GM23338 (cell line): ENCODE data around the gene KCTD10. TPM values are rescaled to one million over a fixed set of nuclear protein-coding genes. Genes with fewer than 3 reads are reported as not detected.

Experiments
- ATAC-seq: fragments of 200-7000 bp; cut with Tn5 transposase; 3 replicates; pipeline ENCODE4 v1.9.1; 2020
- DNase-seq: peaks from one replicate; pipeline ENCODE4 v3.0.0-alpha.2; 2015; ENCODE audit warnings: low spot score
- H2AFZ ChIP-seq: fragments of 200-600 bp; sonication (generic); 2 replicates; pipeline ENCODE4 v1.8.0; 2016; ENCODE audit warnings: antibody characterized with exemption, mild to moderate bottlenecking, moderate library complexity
- H3F3A ChIP-seq: fragments of 200-600 bp; sonication (generic); replicated peaks from 2 replicates; pipeline ENCODE4 v1.8.0; 2017; ENCODE audit warnings: antibody characterized with exemption, mixed run types, low read depth
- H3K27ac ChIP-seq: fragments of 200-600 bp; sonication (generic); 2 replicates; pipeline ENCODE4 v1.6.1; 2016; ENCODE audit warnings: low read depth
- H3K27me3 ChIP-seq: fragments of 200-600 bp; sonication (generic); 2 replicates; pipeline ENCODE4 v1.8.0; 2016; ENCODE audit warnings: mild to moderate bottlenecking, mixed run types, moderate library complexity; ENCODE audit not compliant: insufficient read depth
- H3K36me3 ChIP-seq: fragments of 200-600 bp; sonication (generic); 2 replicates; pipeline ENCODE4 v1.8.0; 2016; ENCODE audit warnings: mild to moderate bottlenecking; ENCODE audit not compliant: insufficient read depth
- H3K4me1 ChIP-seq: fragments of 200-600 bp; sonication (generic); 2 replicates; pipeline ENCODE4 v1.8.0; 2016; ENCODE audit warnings: mild to moderate bottlenecking, moderate library complexity; ENCODE audit not compliant: insufficient read depth
- H3K4me2 ChIP-seq: fragments of 200-600 bp; sonication (generic); 2 replicates; pipeline ENCODE4 v1.7.1; 2017; ENCODE audit warnings: mixed run types
- H3K4me3 ChIP-seq: fragments of 200-600 bp; sonication (generic); 2 replicates; pipeline ENCODE4 v1.6.1; 2016; ENCODE audit warnings: mixed run types
- H3K79me2 ChIP-seq: fragments of 200-600 bp; sonication (generic); replicated peaks from 2 replicates; pipeline ENCODE4 v1.8.0; 2017; ENCODE audit warnings: mild to moderate bottlenecking; ENCODE audit not compliant: insufficient read depth
- H3K9me2 ChIP-seq: fragments of 200-600 bp; sonication (generic); 2 replicates; pipeline ENCODE4 v1.8.0; 2017; ENCODE audit not compliant: insufficient read depth
- H4K20me1 ChIP-seq: fragments of 200-600 bp; sonication (generic); replicated peaks from 2 replicates; pipeline ENCODE4 v1.8.0; 2017; ENCODE audit warnings: mild to moderate bottlenecking; ENCODE audit not compliant: insufficient read depth
- H3K27ac Mint-ChIP-seq: 2 replicates; pipeline ENCODE4 v1.8.0; 2020; ENCODE audit warnings: inconsistent platforms, mild to moderate bottlenecking, moderate library complexity, mixed read lengths
- H3K27me3 Mint-ChIP-seq: 3 replicates; pipeline ENCODE4 v1.8.0; 2022; ENCODE audit warnings: low read depth, mild to moderate bottlenecking, moderate library complexity, mixed read lengths, inconsistent platforms; ENCODE audit not compliant: insufficient read depth, poor library complexity
- H3K36me3 Mint-ChIP-seq: 3 replicates; pipeline ENCODE4 v1.8.0; 2021; ENCODE audit warnings: low read depth, mild to moderate bottlenecking, inconsistent platforms, moderate library complexity, mixed read lengths
- H3K4me1 Mint-ChIP-seq: 3 replicates; pipeline ENCODE4 v1.8.0; 2020; ENCODE audit warnings: mild to moderate bottlenecking, inconsistent platforms, mixed read lengths
- H3K4me3 Mint-ChIP-seq: 3 replicates; pipeline ENCODE4 v1.8.0; 2021; ENCODE audit warnings: moderate library complexity, mild to moderate bottlenecking, inconsistent platforms, mixed read lengths
- H3K9me3 Mint-ChIP-seq: 3 replicates; pipeline ENCODE4 v1.8.0; 2020; ENCODE audit warnings: moderate library complexity, mild to moderate bottlenecking, inconsistent platforms, mixed read lengths
- CREB1 ChIP-seq: fragments of 250-450 bp; sonication (Bioruptor Pico); IDR thresholded peaks from 2 replicates; pipeline ENCODE4 v1.5.0; 2020; ENCODE audit warnings: low read depth, mild to moderate bottlenecking, moderate library complexity
- EZH2phosphoT487 ChIP-seq: fragments of 200-600 bp; sonication (generic); IDR thresholded peaks from one replicate; pipeline ENCODE4 v1.8.1; 2018; ENCODE audit warnings: antibody characterized with exemption; ENCODE audit not compliant: unreplicated experiment
- JUNB ChIP-seq: IDR thresholded peaks from one replicate; pipeline ENCODE4 v1.6.1; 2016; ENCODE audit warnings: antibody characterized with exemption; ENCODE audit not compliant: unreplicated experiment
- NANOG ChIP-seq: IDR thresholded peaks from 2 replicates; pipeline ENCODE4 v1.6.1; 2016; ENCODE audit warnings: antibody characterized with exemption, borderline replicate concordance
- POLR2AphosphoS5 ChIP-seq: IDR thresholded peaks from 2 replicates; pipeline ENCODE4 v1.6.1; 2016; ENCODE audit warnings: antibody characterized with exemption, low read depth
- STAT1 ChIP-seq: IDR thresholded peaks from one replicate; pipeline ENCODE4 v1.6.1; 2016; ENCODE audit warnings: antibody characterized with exemption; ENCODE audit not compliant: unreplicated experiment
- polyA plus RNA-seq: library from polyadenylated mRNA; unstranded; fragments of >200 nt; fragmentation: Nextera tagmentation; extraction: Ambion mirVana; gene quantifications from 2 replicates; pipeline ENCODE4 v1.2.1, GENCODE V29; 2016
- total RNA-seq: library from RNA; depleted of rRNA; stranded (reverse); fragments of >200 nt; shearing (Covaris generic); gene quantifications from 2 replicates; pipeline ENCODE4 v1.2.3, GENCODE V29; 2014
- TF ChIP-seq, protein P1 (sequence below): fragments of 250-450 bp; sonication (Bioruptor Pico); IDR thresholded peaks from 2 replicates; pipeline ENCODE4 v1.5.0; 2020; ENCODE audit warnings: mild to moderate bottlenecking, moderate library complexity

The KCTD10 gene
- total and polyA plus RNA-seq, 2 experiments from 2014 or later = 15.8 to 45.2 TPM

DNA sequence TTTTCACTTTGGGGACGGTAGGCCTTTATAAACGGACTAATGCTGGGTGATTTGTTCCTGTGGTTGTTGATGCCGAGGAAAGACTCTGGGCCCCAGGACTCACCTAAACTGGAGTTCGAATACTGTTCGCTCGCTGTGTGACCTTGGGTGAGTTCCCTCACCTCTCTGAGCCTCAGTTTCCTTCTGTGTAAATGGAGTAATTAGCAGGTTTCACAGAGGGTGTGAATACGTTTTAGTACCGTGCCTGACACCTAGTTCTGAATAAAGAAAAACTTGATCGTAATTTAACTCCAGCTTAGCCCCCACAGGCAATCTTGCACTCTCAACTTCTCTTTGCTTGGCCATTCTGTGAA is 839 bp upstream of the KCTD10 start (continued):
- TF ChIP-seq, protein P1, sequence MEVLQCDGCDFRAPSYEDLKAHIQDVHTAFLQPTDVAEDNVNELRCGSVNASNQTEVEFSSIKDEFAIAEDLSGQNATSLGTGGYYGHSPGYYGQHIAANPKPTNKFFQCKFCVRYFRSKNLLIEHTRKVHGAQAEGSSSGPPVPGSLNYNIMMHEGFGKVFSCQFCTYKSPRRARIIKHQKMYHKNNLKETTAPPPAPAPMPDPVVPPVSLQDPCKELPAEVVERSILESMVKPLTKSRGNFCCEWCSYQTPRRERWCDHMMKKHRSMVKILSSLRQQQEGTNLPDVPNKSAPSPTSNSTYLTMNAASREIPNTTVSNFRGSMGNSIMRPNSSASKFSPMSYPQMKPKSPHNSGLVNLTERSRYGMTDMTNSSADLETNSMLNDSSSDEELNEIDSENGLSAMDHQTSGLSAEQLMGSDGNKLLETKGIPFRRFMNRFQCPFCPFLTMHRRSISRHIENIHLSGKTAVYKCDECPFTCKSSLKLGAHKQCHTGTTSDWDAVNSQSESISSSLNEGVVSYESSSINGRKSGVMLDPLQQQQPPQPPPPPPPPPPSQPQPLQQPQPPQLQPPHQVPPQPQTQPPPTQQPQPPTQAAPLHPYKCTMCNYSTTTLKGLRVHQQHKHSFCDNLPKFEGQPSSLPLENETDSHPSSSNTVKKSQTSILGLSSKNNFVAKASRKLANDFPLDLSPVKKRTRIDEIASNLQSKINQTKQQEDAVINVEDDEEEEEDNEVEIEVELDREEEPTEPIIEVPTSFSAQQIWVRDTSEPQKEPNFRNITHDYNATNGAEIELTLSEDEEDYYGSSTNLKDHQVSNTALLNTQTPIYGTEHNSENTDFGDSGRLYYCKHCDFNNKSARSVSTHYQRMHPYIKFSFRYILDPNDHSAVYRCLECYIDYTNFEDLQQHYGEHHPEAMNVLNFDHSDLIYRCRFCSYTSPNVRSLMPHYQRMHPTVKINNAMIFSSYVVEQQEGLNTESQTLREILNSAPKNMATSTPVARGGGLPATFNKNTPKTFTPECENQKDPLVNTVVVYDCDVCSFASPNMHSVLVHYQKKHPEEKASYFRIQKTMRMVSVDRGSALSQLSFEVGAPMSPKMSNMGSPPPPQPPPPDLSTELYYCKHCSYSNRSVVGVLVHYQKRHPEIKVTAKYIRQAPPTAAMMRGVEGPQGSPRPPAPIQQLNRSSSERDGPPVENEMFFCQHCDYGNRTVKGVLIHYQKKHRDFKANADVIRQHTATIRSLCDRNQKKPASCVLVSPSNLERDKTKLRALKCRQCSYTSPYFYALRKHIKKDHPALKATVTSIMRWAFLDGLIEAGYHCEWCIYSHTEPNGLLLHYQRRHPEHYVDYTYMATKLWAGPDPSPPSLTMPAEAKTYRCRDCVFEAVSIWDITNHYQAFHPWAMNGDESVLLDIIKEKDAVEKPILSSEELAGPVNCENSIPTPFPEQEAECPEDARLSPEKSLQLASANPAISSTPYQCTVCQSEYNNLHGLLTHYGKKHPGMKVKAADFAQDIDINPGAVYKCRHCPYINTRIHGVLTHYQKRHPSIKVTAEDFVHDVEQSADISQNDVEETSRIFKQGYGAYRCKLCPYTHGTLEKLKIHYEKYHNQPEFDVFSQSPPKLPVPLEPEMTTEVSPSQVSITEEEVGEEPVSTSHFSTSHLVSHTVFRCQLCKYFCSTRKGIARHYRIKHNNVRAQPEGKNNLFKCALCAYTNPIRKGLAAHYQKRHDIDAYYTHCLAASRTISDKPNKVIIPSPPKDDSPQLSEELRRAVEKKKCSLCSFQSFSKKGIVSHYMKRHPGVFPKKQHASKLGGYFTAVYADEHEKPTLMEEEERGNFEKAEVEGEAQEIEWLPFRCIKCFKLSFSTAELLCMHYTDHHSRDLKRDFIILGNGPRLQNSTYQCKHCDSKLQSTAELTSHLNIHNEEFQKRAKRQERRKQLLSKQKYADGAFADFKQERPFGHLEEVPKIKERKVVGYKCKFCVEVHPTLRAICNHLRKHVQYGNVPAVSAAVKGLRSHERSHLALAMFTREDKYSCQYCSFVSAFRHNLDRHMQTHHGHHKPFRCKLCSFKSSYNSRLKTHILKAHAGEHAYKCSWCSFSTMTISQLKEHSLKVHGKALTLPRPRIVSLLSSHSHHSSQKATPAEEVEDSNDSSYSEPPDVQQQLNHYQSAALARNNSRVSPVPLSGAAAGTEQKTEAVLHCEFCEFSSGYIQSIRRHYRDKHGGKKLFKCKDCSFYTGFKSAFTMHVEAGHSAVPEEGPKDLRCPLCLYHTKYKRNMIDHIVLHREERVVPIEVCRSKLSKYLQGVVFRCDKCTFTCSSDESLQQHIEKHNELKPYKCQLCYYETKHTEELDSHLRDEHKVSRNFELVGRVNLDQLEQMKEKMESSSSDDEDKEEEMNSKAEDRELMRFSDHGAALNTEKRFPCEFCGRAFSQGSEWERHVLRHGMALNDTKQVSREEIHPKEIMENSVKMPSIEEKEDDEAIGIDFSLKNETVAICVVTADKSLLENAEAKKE (CRISPR knock-in tag) = no peak
- TF ChIP-seq CREB1 (CRISPR knock-in tag) = no peak
- TF ChIP-seq STAT1 = no peak
- no peak for TF ChIP-seq POLR2AphosphoS5

DNA sequence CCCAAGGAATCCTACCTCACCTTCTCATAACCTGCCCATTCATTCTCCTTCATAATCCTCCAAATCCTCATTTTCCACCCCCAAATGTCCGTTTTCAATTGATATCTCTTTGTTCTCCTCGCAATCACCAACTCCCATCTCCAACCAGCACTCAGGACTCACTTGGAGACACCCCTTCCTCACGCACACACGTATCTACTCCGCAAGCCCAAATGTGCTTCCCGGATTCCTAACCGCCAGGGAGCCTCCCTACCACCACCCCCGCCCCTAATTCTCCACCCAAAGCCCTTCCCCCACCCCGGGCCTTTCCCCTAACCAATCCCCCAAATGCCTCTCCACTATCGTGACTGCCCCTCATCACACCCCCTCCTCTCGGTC is 304 bp downstream of the KCTD10 start:
- Histone ChIP-seq H3K4me1 (peaks cover 25% of the 10 kb centered on the region), H3K27ac (peak overlapping the region; percentile 98), H4K20me1 (peaks cover 39% of the 10 kb centered on the region), H2AFZ (peak overlapping the region; percentile 100), H3K79me2 (peaks cover 78% of the 10 kb centered on the region), H3K27me3 (no peaks in the 10 kb centered on the region), H3K4me2 (peak overlapping the region; percentile 92), H3K9me2 (no peaks in the 10 kb centered on the region), H3K4me3 (peak overlapping the region; percentile 96), H3F3A (no peaks in the 10 kb centered on the region), H3K36me3 (no peaks in the 10 kb centered on the region)
- Mint-ChIP-seq H3K9me3 (no peaks in the 10 kb centered on the region), H3K27ac (peak overlapping the region; percentile 100), H3K4me3 (peak overlapping the region; percentile 96), H3K4me1 (peaks cover 21% of the 10 kb centered on the region), H3K36me3 (no peaks in the 10 kb centered on the region; the same call in 2 of the 3 replicates), H3K27me3 (peaks cover 5% of the 10 kb centered on the region)
- ATAC-seq (peak; percentile 74), DNase-seq (no peak)
- TF ChIP-seq JUNB = no peak
- no peak for TF ChIP-seq EZH2phosphoT487
- TF ChIP-seq NANOG = no peak
- no peak for TF ChIP-seq POLR2AphosphoS5
